Erythroblast (primary cell): ENCODE results near the gene TMC1.

ENCODE experiments used
- GATA1 ChIP-seq: IDR thresholded peaks from 2 replicates; pipeline ENCODE4 v1.6.1; 2011; ENCODE audit warnings: low read depth, mild to moderate bottlenecking, control low read depth, low read length, moderate library complexity
- POLR2A ChIP-seq: IDR thresholded peaks from 2 replicates; pipeline ENCODE4 v1.6.1; 2011; ENCODE audit warnings: mild to moderate bottlenecking, low read length

- no peak for TF ChIP-seq POLR2A
- no peak for TF ChIP-seq GATA1
These were observed 75.7 kb downstream of the TMC1 start for GRCh38 chr9:72597181-72597517.
